WTC11 (cell line): ENCODE measurements around the gene PIRT. TPM values are rescaled to one million over a fixed set of nuclear protein-coding genes. Genes with fewer than 3 reads are reported as not detected.
A peak's percentile ranks its signal among the peaks of the same experiment; 100 is the strongest.

Source experiments
- ATAC-seq: fragments of 200-7000 bp; cut with Tn5 transposase; 2 replicates; pipeline ENCODE4 v1.10.0; 2021; ENCODE audit warnings: mild to moderate bottlenecking, moderate library complexity
- CTCF ChIA-PET: fragments of 300-600 bp; sonication (Branson Sonifier 250); formaldehyde crosslinking; loops from one replicate; lab custom pipeline; 2021; ENCODE audit warnings: antibody characterized with exemption; lab: Charles Lee
- POLR2A ChIA-PET: fragments of 350-600 bp; sonication (Branson Sonifier 250); formaldehyde crosslinking; loops from one replicate; lab custom pipeline; 2021; ENCODE audit warnings: antibody characterized with exemption; lab: Charles Lee
- DNase-seq: peaks from one replicate; pipeline ENCODE4 v3.0.0; 2021; ENCODE audit warnings: low spot score
- H3K27ac Mint-ChIP-seq: 2 replicates; pipeline ENCODE4 v1.8.0; 2021; ENCODE audit warnings: mixed read lengths
- H3K27me3 Mint-ChIP-seq: 2 replicates; pipeline ENCODE4 v1.8.0; 2021; ENCODE audit warnings: low read depth, mild to moderate bottlenecking, moderate library complexity, mixed read lengths
- H3K36me3 Mint-ChIP-seq: 2 replicates; pipeline ENCODE4 v1.8.0; 2021; ENCODE audit warnings: mixed read lengths
- H3K4me1 Mint-ChIP-seq: 2 replicates; pipeline ENCODE4 v1.8.0; 2022; ENCODE audit warnings: mixed read lengths
- H3K4me3 Mint-ChIP-seq: 2 replicates; pipeline ENCODE4 v1.8.0; 2021; ENCODE audit warnings: mild to moderate bottlenecking, moderate library complexity, mixed read lengths
- H3K9me3 Mint-ChIP-seq: 2 replicates; pipeline ENCODE4 v1.8.0; 2021; ENCODE audit warnings: mixed read lengths
- ARID4B ChIP-seq: sonication (generic); formaldehyde crosslinking; IDR thresholded peaks from 2 replicates; pipeline ENCODE4 v1.8.0; 2023; ENCODE audit warnings: missing genetic modification reagents, mild to moderate bottlenecking, borderline replicate concordance
- ATF6 ChIP-seq: sonication (generic); formaldehyde crosslinking; IDR thresholded peaks from 2 replicates; pipeline ENCODE4 v1.8.1; 2023; ENCODE audit warnings: mild to moderate bottlenecking, missing genetic modification reagents
- CREM ChIP-seq: sonication (generic); formaldehyde crosslinking; IDR thresholded peaks from 2 replicates; pipeline ENCODE4 v1.8.1; 2022; ENCODE audit warnings: mild to moderate bottlenecking, missing genetic modification reagents, moderate library complexity
- EMX1 ChIP-seq: fragments of 250-450 bp; sonication (Bioruptor Pico); IDR thresholded peaks from 2 replicates; pipeline ENCODE4 v1.8.0; 2021; ENCODE audit warnings: mild to moderate bottlenecking
- FOXP4 ChIP-seq: sonication (generic); formaldehyde crosslinking; IDR thresholded peaks from 2 replicates; pipeline ENCODE4 v1.8.0; 2022; ENCODE audit warnings: mild to moderate bottlenecking, missing genetic modification reagents
- GABPB1 ChIP-seq: sonication (generic); formaldehyde crosslinking; IDR thresholded peaks from 2 replicates; pipeline ENCODE4 v1.8.1; 2023; ENCODE audit warnings: mild to moderate bottlenecking, missing genetic modification reagents
- GTF2I ChIP-seq: fragments of 250-450 bp; sonication (Bioruptor Pico); conservative IDR thresholded peaks from 2 replicates; pipeline ENCODE4 v1.4.0; 2021; ENCODE audit warnings: mild to moderate bottlenecking
- JAZF1 ChIP-seq: fragments of 250-450 bp; sonication (Bioruptor Pico); IDR thresholded peaks from 2 replicates; pipeline ENCODE4 v1.9.0; 2021; ENCODE audit warnings: moderate library complexity, mild to moderate bottlenecking, inconsistent platforms
- KAT7 ChIP-seq: sonication (generic); formaldehyde crosslinking; IDR thresholded peaks from 2 replicates; pipeline ENCODE4 v1.8.1; 2023; ENCODE audit warnings: missing genetic modification reagents, mild to moderate bottlenecking, borderline replicate concordance
- ZNF219 ChIP-seq: sonication (generic); formaldehyde crosslinking; IDR thresholded peaks from 2 replicates; pipeline ENCODE4 v1.8.0; 2023; ENCODE audit warnings: missing genetic modification reagents, mild to moderate bottlenecking, borderline replicate concordance
- ZNF425 ChIP-seq: fragments of 250-450 bp; sonication (Bioruptor Pico); conservative IDR thresholded peaks from 2 replicates; pipeline ENCODE4 v1.9.0; 2021; ENCODE audit warnings: mild to moderate bottlenecking
- ZNF512 ChIP-seq: sonication (generic); formaldehyde crosslinking; IDR thresholded peaks from 2 replicates; pipeline ENCODE4 v1.8.1; 2022; ENCODE audit warnings: missing genetic modification reagents, borderline replicate concordance
- total RNA-seq: library from RNA; stranded (reverse); gene quantifications from 3 replicates; pipeline ENCODE4 v1.2.3, GENCODE V29; 2021
- TF ChIP-seq, protein P1 (sequence below): sonication (generic); formaldehyde crosslinking; IDR thresholded peaks from 2 replicates; pipeline ENCODE4 v1.8.0; 2023; ENCODE audit warnings: mild to moderate bottlenecking, missing genetic modification reagents

The PIRT gene
- total RNA-seq, 1 experiment from 2014 or later, result not detected

GRCh38 chr17:10824874-10825273 lies 13.0 kb downstream of the PIRT start (continued):
- TF ChIP-seq ATF6, result no peak

DNA sequence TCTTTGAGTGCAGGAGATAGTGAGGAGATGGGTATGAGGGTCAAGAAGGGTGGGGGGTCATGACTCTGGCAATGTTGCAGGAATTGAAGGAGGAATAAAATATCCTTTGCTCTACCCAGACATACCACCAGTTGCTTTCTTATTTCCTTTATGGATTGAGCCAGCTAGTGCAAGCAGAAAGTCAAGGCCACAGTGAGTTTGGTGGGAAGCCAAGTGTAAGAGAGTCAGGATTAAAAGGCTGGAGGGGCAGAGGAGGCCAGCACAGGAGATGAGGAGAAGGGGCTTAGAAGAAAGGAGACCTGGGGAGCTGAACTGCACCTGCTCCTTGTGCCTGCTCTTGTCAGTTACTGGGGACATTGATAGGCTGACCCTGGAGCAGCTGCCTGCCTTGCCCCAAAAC lies 16.1 kb downstream of the PIRT start:
- peaks cover 4% of the 10 kb centered on the region; the same call in 1 of the 2 replicates for H3K27me3 Mint-ChIP-seq
- H3K4me1 Mint-ChIP-seq, result peaks cover 8% of the 10 kb centered on the region
- no peak for ATAC-seq
- ChIA-PET POLR2A (no interaction called here), CTCF (interaction anchor here (1.3 to 1.4 kb wide), 2 partner anchors 49 to 68 kb away, joined by 5 to 7 read pairs; no protein-coding TSS in a partner anchor)
- DNase-seq, result no peak
- H3K4me3 Mint-ChIP-seq, result no peak overlapping the region
- no peaks in the 10 kb centered on the region for H3K36me3 Mint-ChIP-seq
- peaks cover 4% of the 10 kb centered on the region; the same call in 1 of the 2 replicates for H3K9me3 Mint-ChIP-seq
- no peak overlapping the region for H3K27ac Mint-ChIP-seq
- TF ChIP-seq KAT7, result no peak
- no peak for TF ChIP-seq ZNF219 (CRISPR knock-in tag)

GRCh38 chr17:10821054-10821453 lies 16.8 kb downstream of the PIRT start:
- H3K4me1 Mint-ChIP-seq, result peaks cover 8% of the 10 kb centered on the region
- no peak overlapping the region for H3K27ac Mint-ChIP-seq
- CTCF ChIA-PET, result interaction anchor here (1.3 to 1.5 kb wide), 3 partner anchors 24 to 67 kb away, joined by 4 to 7 read pairs (median 5); no protein-coding TSS in a partner anchor
- no peaks in the 10 kb centered on the region for H3K36me3 Mint-ChIP-seq
- no peak for DNase-seq
- peaks cover 4% of the 10 kb centered on the region; the same call in 1 of the 2 replicates for H3K9me3 Mint-ChIP-seq
- H3K27me3 Mint-ChIP-seq, result peaks cover 4% of the 10 kb centered on the region; the same call in 1 of the 2 replicates
- H3K4me3 Mint-ChIP-seq, result no peak overlapping the region
- POLR2A ChIA-PET, result no interaction called here
- ATAC-seq, result peak; percentile 55; the same call in 1 of the 2 replicates
- TF ChIP-seq ZNF512 (no peak), JAZF1 (no peak), GTF2I (CRISPR knock-in tag) (no peak), CREM (CRISPR knock-in tag) (no peak), GABPB1 (CRISPR knock-in tag) (no peak), FOXP4 (CRISPR knock-in tag) (no peak), EMX1 (no peak), ZNF425 (CRISPR knock-in tag) (no peak), ARID4B (CRISPR knock-in tag) (no peak)
- TF ChIP-seq, protein P1, sequence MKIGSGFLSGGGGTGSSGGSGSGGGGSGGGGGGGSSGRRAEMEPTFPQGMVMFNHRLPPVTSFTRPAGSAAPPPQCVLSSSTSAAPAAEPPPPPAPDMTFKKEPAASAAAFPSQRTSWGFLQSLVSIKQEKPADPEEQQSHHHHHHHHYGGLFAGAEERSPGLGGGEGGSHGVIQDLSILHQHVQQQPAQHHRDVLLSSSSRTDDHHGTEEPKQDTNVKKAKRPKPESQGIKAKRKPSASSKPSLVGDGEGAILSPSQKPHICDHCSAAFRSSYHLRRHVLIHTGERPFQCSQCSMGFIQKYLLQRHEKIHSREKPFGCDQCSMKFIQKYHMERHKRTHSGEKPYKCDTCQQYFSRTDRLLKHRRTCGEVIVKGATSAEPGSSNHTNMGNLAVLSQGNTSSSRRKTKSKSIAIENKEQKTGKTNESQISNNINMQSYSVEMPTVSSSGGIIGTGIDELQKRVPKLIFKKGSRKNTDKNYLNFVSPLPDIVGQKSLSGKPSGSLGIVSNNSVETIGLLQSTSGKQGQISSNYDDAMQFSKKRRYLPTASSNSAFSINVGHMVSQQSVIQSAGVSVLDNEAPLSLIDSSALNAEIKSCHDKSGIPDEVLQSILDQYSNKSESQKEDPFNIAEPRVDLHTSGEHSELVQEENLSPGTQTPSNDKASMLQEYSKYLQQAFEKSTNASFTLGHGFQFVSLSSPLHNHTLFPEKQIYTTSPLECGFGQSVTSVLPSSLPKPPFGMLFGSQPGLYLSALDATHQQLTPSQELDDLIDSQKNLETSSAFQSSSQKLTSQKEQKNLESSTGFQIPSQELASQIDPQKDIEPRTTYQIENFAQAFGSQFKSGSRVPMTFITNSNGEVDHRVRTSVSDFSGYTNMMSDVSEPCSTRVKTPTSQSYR (CRISPR knock-in tag), result no peak
